Sigmoid colon (tissue), 7 donors: ENCODE measurements around the gene PTGIS. TPM values are rescaled to one million over a fixed set of nuclear protein-coding genes. Genes with fewer than 3 reads are reported as not detected.

Experiments used
- DNase-seq: peaks from one replicate; pipeline ENCODE4 v3.0.0-alpha.2; 2019
- H3K27ac ChIP-seq, 4 donors: fragments of 200-600 bp; sonication (generic); one replicate each; pipeline ENCODE4 v1.5.1; 2016 to 2019; ENCODE audit warnings: mild to moderate bottlenecking in 1 of 4
- H3K27me3 ChIP-seq, 3 donors: fragments of 200-600 bp; sonication (generic); one replicate each; pipeline ENCODE4 v1.5.1; 2019; ENCODE audit warnings: mild to moderate bottlenecking in 1 of 3
- H3K36me3 ChIP-seq, 4 donors: fragments of 200-600 bp; sonication (generic); one replicate each; pipeline ENCODE4 v1.5.1; 2016 to 2019
- H3K4me1 ChIP-seq, 4 donors: fragments of 200-600 bp; sonication (generic); one replicate each; pipeline ENCODE4 v1.5.1; 2017 to 2019
- H3K4me3 ChIP-seq, 4 donors: fragments of 200-600 bp; sonication (generic); one replicate each; pipeline ENCODE4 v1.5.1; 2017 to 2019; ENCODE audit warnings: mild to moderate bottlenecking in 2 of 4, moderate library complexity in 1 of 4
- H3K9me3 ChIP-seq, 4 donors: fragments of 200-600 bp in 3 of 4; sonication (generic) in 3 of 4; one replicate each; pipeline versions ENCODE4 v1.5.1 to v1.6.1; 2013 to 2019
- CTCF ChIP-seq, 4 experiments: fragments of 450-650 bp in 3 of 4; fragments of 200-600 bp in 1 of 4; IDR thresholded peaks; one replicate each; pipeline ENCODE4 v1.5.1; 2016 to 2019; ENCODE audit warnings: antibody characterized with exemption in 4 of 4, mild to moderate bottlenecking in 3 of 4, moderate library complexity in 2 of 4
- EP300 ChIP-seq, 4 donors: sonication (generic); formaldehyde crosslinking; IDR thresholded peaks; one replicate each; pipeline ENCODE4 v1.6.1; 2017; ENCODE audit warnings: antibody characterized with exemption in 4 of 4
- POLR2A ChIP-seq, 2 donors: fragments of 450-650 bp; IDR thresholded peaks; one replicate each; pipeline ENCODE4 v1.6.1; 2016; ENCODE audit warnings: antibody characterized with exemption in 2 of 2, mild to moderate bottlenecking in 2 of 2, moderate library complexity in 2 of 2
- POLR2AphosphoS5 ChIP-seq, 4 donors: sonication (generic); formaldehyde crosslinking; IDR thresholded peaks; one replicate each; pipeline ENCODE4 v1.6.1; 2017; ENCODE audit warnings: antibody characterized with exemption in 4 of 4
- WGBS, 2 donors: extraction: QIAGEN DNeasy Blood & Tissue Kit; methylation state at CpG; one replicate each; pipeline ENCODE4 v1.1.7; 2013; 5-methylcytosine and 5-hydroxymethylcytosine counted together
- intact Hi-C: fragments of 100-400 bp; cut with DNase I; formaldehyde crosslinking; loops from one replicate; pipeline ENCODE4 v1.15.1; 2023
- polyA plus RNA-seq, 3 donors: library from polyadenylated mRNA; stranded (reverse); fragments of 200-250 nt; gene quantifications; one replicate each; pipeline ENCODE4 v1.2.3, GENCODE V29; 2013
- total RNA-seq, 4 donors: library from RNA; depleted of rRNA; stranded (reverse); fragments of >200 nt; gene quantifications; one replicate each; pipeline ENCODE4 v1.1.0, GENCODE V29; 2016
- donor health status: healthy with polysubstance abuse.
- donor health status: Bipolar disorder and iron deficiency.
- donor health status: healthy.

PTGIS gene
- total and polyA plus RNA-seq, 7 donors = 0.46 to 241 (median 55.3) TPM

GRCh38 chr20:49544535-49544934, 23.4 kb downstream of the PTGIS start:
- Histone ChIP-seq H3K27ac (peak overlapping the region in 2 of 4 donors; percentile 17 to 39), H3K27me3 (no peaks in the 10 kb centered on the region), H3K4me3 (no peak overlapping the region), H3K9me3 (peaks cover 0 to 10% (median 0%) of the 10 kb centered on the region in 4 donors), H3K36me3 (peaks cover 0 to 56% (median 4%) of the 10 kb centered on the region in 4 donors), H3K4me1 (peaks cover 0 to 6% (median 0%) of the 10 kb centered on the region in 4 donors)
- intact Hi-C loops = loop anchor here (5.0 kb wide), 1 partner anchor 303 kb away; no protein-coding TSS in a partner anchor
- no peak for DNase-seq
- TF ChIP-seq POLR2A (IDR thresholded peaks at IDR 0.05) (no peak), POLR2AphosphoS5 (IDR thresholded peaks at IDR 0.05) (no peak), CTCF (IDR thresholded peaks at IDR 0.05) (no peak), EP300 (IDR thresholded peaks at IDR 0.05) (no peak)
- WGBS, 2 donors = 90 to 95% methylated on average over 5 of the region's 5 CpGs

GRCh38 chr20:49543858-49544437, 24.0 kb downstream of the PTGIS start:
- intact Hi-C loops = loop anchor here (2.0 to 5.0 kb wide), 2 partner anchors 65 to 303 kb away; no protein-coding TSS in a partner anchor
- Histone ChIP-seq H3K4me1 (peaks cover 0 to 6% (median 0%) of the 10 kb centered on the region in 4 donors), H3K9me3 (peaks cover 0 to 10% (median 0%) of the 10 kb centered on the region in 4 donors), H3K36me3 (peaks cover 0 to 56% (median 7%) of the 10 kb centered on the region in 4 donors), H3K27ac (peak overlapping the region in 1 of 4 donors; percentile 39), H3K27me3 (no peaks in the 10 kb centered on the region), H3K4me3 (no peak overlapping the region)
- WGBS, 2 donors = 69 to 80% methylated on average over 10 of the region's 10 CpGs
- no peak for TF ChIP-seq POLR2AphosphoS5 (IDR thresholded peaks at IDR 0.05)
- TF ChIP-seq POLR2A (IDR thresholded peaks at IDR 0.05) = no peak
- no peak for TF ChIP-seq CTCF (IDR thresholded peaks at IDR 0.05)
- TF ChIP-seq EP300 (IDR thresholded peaks at IDR 0.05) = no peak
- peak; percentile 53 for DNase-seq

GRCh38 chr20:49543071-49543857, 24.7 kb downstream of the PTGIS start:
- DNase-seq = peak; percentile 59
- Histone ChIP-seq H3K27me3 (no peaks in the 10 kb centered on the region), H3K4me3 (no peak overlapping the region), H3K9me3 (peaks cover 0 to 10% (median 0%) of the 10 kb centered on the region in 4 donors), H3K4me1 (peaks cover 0 to 6% (median 0%) of the 10 kb centered on the region in 4 donors), H3K27ac (peak overlapping the region in 1 of 4 donors; percentile 39), H3K36me3 (peaks cover 0 to 57% (median 7%) of the 10 kb centered on the region in 4 donors)
- 87 to 88% methylated on average over 13 of the region's 13 CpGs for WGBS, 2 donors
- TF ChIP-seq POLR2AphosphoS5 (IDR thresholded peaks at IDR 0.05) = no peak
- TF ChIP-seq POLR2A (IDR thresholded peaks at IDR 0.05) = no peak
- TF ChIP-seq CTCF (IDR thresholded peaks at IDR 0.05) = no peak
- no peak for TF ChIP-seq EP300 (IDR thresholded peaks at IDR 0.05)
- intact Hi-C loops = loop anchor here (2.0 to 5.0 kb wide), 2 partner anchors 66 to 304 kb away; no protein-coding TSS in a partner anchor

- H3K27me3 ChIP-seq = no peaks in the 10 kb centered on the region
- intact Hi-C loops = loop anchor here (2.0 to 5.0 kb wide), 2 partner anchors 66 to 305 kb away; no protein-coding TSS in a partner anchor
- TF ChIP-seq POLR2AphosphoS5 (IDR thresholded peaks at IDR 0.05) (no peak), POLR2A (IDR thresholded peaks at IDR 0.05) (no peak)
- no peak overlapping the region for H3K4me3 ChIP-seq
- H3K4me1 ChIP-seq = peaks cover 0 to 6% (median 0%) of the 10 kb centered on the region in 4 donors
- H3K36me3 ChIP-seq = peaks cover 0 to 59% (median 7%) of the 10 kb centered on the region in 4 donors
- 83 to 92% methylated on average over 4 of the region's 4 CpGs for WGBS, 2 donors
- H3K9me3 ChIP-seq = peaks cover 0 to 10% (median 0%) of the 10 kb centered on the region in 4 donors
- DNase-seq = no peak
- peak overlapping the region in 2 of 4 donors; percentile 20 to 52 for H3K27ac ChIP-seq
Measured at GRCh38 chr20:49542514-49542991, 25.4 kb downstream of the PTGIS start.
